K562 (cell line): ENCODE measurements around the gene ALDH16A1. TPM values are rescaled to one million over a fixed set of nuclear protein-coding genes. Genes with fewer than 3 reads are reported as not detected.
A peak's percentile ranks its signal among the peaks of the same experiment; 100 is the strongest.

Source experiments
- ATF1 ChIP-seq, 2 experiments: fragments of 450-650 bp in 1 of 2; IDR thresholded peaks; 2 replicates each; pipeline ENCODE4 v1.6.1; 2016; ENCODE audit warnings: missing compliant biosample characterization in 1 of 2, missing genetic modification characterization in 1 of 2
- CTBP1 ChIP-seq: fragments of 450-650 bp; IDR thresholded peaks from 2 replicates; pipeline ENCODE4 v1.6.1; 2016; ENCODE audit warnings: borderline replicate concordance
- FUS ChIP-seq: fragments of 200-400 bp; formaldehyde crosslinking; optimal IDR thresholded peaks from 2 replicates; pipeline ENCODE3; 2017; ENCODE audit warnings: low read depth, low read length
- HDAC8 ChIP-seq: fragments of 450-650 bp; IDR thresholded peaks from 2 replicates; pipeline ENCODE4 v1.6.1; 2016; ENCODE audit warnings: mild to moderate bottlenecking, missing genetic modification characterization, moderate library complexity, missing compliant biosample characterization
- KAT7 ChIP-seq: sonication (generic); formaldehyde crosslinking; IDR thresholded peaks from 2 replicates; pipeline ENCODE4 v1.8.0; 2022; ENCODE audit warnings: missing genetic modification reagents, mild to moderate bottlenecking, borderline replicate concordance
- MEF2D ChIP-seq: conservative IDR thresholded peaks from 2 replicates; pipeline ENCODE4 v1.6.1; 2016; ENCODE audit warnings: low read depth, missing genetic modification characterization, missing compliant biosample characterization
- NFIC ChIP-seq: fragments of 450-650 bp; IDR thresholded peaks from 2 replicates; pipeline ENCODE4 v1.6.1; 2017; ENCODE audit warnings: mild to moderate bottlenecking, inconsistent platforms
- NFIX ChIP-seq: fragments of 250-450 bp; sonication (Bioruptor Pico); IDR thresholded peaks from 2 replicates; pipeline ENCODE4 v1.4.0; 2020; ENCODE audit warnings: low read depth, mild to moderate bottlenecking, moderate library complexity
- POLR2A ChIP-seq: fragments of 450-650 bp; conservative IDR thresholded peaks from 2 replicates; pipeline ENCODE4 v1.6.1; 2016
- POLR2AphosphoS5 ChIP-seq: IDR thresholded peaks from 2 replicates; pipeline ENCODE4 v1.6.1; 2011; ENCODE audit warnings: mild to moderate bottlenecking, low read depth, low read length, moderate library complexity; ENCODE audit not compliant: control insufficient read depth, insufficient read depth
- RAD51 ChIP-seq: fragments of 450-650 bp; IDR thresholded peaks from 2 replicates; pipeline ENCODE4 v1.7.1; 2016; ENCODE audit warnings: low read depth, mild to moderate bottlenecking, borderline replicate concordance
- SPI1 ChIP-seq: IDR thresholded peaks from 2 replicates; pipeline ENCODE4 v1.6.1; 2011; ENCODE audit warnings: low read depth, low read length, control low read depth, borderline replicate concordance
- ZFX ChIP-seq: sonication (generic); formaldehyde crosslinking; IDR thresholded peaks from 2 replicates; pipeline ENCODE4 v1.8.0; 2022; ENCODE audit warnings: mild to moderate bottlenecking, missing genetic modification reagents, moderate library complexity
- ZKSCAN3 ChIP-seq: fragments of 250-450 bp; sonication (Bioruptor Pico); IDR thresholded peaks from 2 replicates; pipeline ENCODE4 v1.4.0; 2020
- ZNF143 ChIP-seq: sonication (generic); formaldehyde crosslinking; IDR thresholded peaks from 2 replicates; pipeline ENCODE4 v1.9.0; 2022; ENCODE audit warnings: mild to moderate bottlenecking, missing genetic modification reagents
- ZNF174 ChIP-seq: fragments of 250-450 bp; sonication (Bioruptor Pico); IDR thresholded peaks from 2 replicates; pipeline ENCODE4 v1.4.0; 2020; ENCODE audit warnings: mild to moderate bottlenecking
- ZNF780A ChIP-seq: fragments of 250-450 bp; sonication (Bioruptor Pico); IDR thresholded peaks from 2 replicates; pipeline ENCODE4 v1.5.0; 2021; ENCODE audit warnings: mild to moderate bottlenecking
- polyA plus RNA-seq, 8 experiments: library from polyadenylated mRNA; depleted of rRNA in 4 of 8; stranded (reverse) in 5 of 8; unstranded in 3 of 8; fragments of >200 nt; fragmentation: Nextera tagmentation in 2 of 8; fragmentation: Illumina TruSeq in 1 of 8; extraction: Ambion mirVana in 2 of 8; extraction: Trizol in 1 of 8; gene quantifications; 2 replicates each; pipeline versions ENCODE4 v1.2.1 to v1.2.3, GENCODE V29; 2011 to 2014; ENCODE audit warnings: inconsistent platforms in 1 of 8, missing spikeins in 1 of 8
- total RNA-seq, 7 experiments: library from RNA; depleted of rRNA in 6 of 7; stranded (reverse); fragments of >200 nt in 6 of 7; fragmentation: Illumina TruSeq in 2 of 7; extraction: Trizol in 2 of 7; gene quantifications; 2 replicates each; pipeline versions ENCODE4 v1.2.1 to v1.2.3, GENCODE V29; 2011 to 2021; ENCODE audit warnings: low replicate concordance in 1 of 7
- TF ChIP-seq, protein P1 (sequence below): IDR thresholded peaks from 2 replicates; pipeline ENCODE4 v1.6.1; 2011; ENCODE audit warnings: borderline replicate concordance, low read depth, mild to moderate bottlenecking, moderate library complexity, low read length; ENCODE audit not compliant: insufficient read depth, poor library complexity, severe bottlenecking
- TF ChIP-seq, protein P2 (sequence below): sonication (generic); formaldehyde crosslinking; IDR thresholded peaks from 2 replicates; pipeline ENCODE4 v1.8.0; 2022; ENCODE audit warnings: mild to moderate bottlenecking, low read depth, missing genetic modification reagents
- TF ChIP-seq, protein P3 (sequence below): fragments of 250-450 bp; sonication (Bioruptor Pico); IDR thresholded peaks from 2 replicates; pipeline ENCODE4 v1.8.0; 2021; ENCODE audit warnings: moderate library complexity, mild to moderate bottlenecking, inconsistent platforms
- TF ChIP-seq, protein P4 (sequence below): fragments of 450-650 bp; IDR thresholded peaks from 2 replicates; pipeline ENCODE4 v1.6.1; 2017; ENCODE audit warnings: mild to moderate bottlenecking, moderate library complexity
- TF ChIP-seq, protein P5 (sequence below), 2 experiments: IDR thresholded peaks; 2 replicates each; pipeline ENCODE4 v1.6.1; 2012; ENCODE audit warnings: improper control_type of control experiment in 2 of 2, low read depth in 2 of 2, low read length in 2 of 2, borderline replicate concordance in 1 of 2

ALDH16A1 gene
- total and polyA plus RNA-seq, 9 of the 15 experiments (the other 6 are each of a cell fraction or from before 2014, with no cell fraction given), result 2.2 to 52.2 (median 7.6) TPM

DNA sequence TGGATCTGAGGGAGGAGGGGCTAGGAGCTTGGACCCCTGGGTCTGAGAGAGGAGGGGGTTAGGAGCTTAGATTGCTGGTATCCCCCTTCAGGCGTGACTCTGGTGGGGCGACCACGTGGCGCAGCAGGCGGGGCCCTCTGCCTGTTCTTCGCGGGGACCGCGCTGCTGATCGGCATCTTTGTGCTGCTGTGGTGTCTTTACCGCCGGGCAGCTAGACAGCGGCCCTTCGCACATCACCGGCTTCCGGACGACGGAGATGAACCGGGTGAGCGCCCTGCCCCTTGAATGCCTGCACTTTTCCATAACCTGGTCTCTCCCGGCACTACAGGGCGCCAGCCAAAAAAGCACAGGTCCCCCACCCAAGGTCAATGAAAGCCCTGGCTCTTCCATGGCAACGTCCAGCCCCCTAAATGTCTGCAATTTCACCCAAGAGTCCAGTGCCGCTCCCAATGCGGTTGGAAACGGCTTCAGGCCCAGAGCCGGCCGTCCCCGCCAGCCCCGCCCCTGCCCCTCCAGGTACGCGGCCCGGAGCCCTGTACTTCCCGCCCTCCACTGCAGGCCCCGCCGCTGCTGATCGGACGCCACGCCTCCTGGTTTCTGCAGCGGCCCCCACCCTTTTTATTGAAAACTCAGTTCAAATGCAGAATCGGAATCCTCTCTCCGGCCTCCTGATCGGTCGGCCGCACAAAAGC lies 25.0 kb upstream of the ALDH16A1 start (continued):
- TF ChIP-seq, protein P1, sequence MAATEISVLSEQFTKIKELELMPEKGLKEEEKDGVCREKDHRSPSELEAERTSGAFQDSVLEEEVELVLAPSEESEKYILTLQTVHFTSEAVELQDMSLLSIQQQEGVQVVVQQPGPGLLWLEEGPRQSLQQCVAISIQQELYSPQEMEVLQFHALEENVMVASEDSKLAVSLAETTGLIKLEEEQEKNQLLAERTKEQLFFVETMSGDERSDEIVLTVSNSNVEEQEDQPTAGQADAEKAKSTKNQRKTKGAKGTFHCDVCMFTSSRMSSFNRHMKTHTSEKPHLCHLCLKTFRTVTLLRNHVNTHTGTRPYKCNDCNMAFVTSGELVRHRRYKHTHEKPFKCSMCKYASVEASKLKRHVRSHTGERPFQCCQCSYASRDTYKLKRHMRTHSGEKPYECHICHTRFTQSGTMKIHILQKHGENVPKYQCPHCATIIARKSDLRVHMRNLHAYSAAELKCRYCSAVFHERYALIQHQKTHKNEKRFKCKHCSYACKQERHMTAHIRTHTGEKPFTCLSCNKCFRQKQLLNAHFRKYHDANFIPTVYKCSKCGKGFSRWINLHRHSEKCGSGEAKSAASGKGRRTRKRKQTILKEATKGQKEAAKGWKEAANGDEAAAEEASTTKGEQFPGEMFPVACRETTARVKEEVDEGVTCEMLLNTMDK, result no peak
- TF ChIP-seq, protein P2, sequence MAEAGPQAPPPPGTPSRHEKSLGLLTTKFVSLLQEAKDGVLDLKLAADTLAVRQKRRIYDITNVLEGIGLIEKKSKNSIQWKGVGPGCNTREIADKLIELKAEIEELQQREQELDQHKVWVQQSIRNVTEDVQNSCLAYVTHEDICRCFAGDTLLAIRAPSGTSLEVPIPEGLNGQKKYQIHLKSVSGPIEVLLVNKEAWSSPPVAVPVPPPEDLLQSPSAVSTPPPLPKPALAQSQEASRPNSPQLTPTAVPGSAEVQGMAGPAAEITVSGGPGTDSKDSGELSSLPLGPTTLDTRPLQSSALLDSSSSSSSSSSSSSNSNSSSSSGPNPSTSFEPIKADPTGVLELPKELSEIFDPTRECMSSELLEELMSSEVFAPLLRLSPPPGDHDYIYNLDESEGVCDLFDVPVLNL (CRISPR knock-in tag), result 0 out of 2 replicates have a peak, but pooled peaks have one; percentile 50
- TF ChIP-seq ZNF143 (CRISPR knock-in tag) (no peak), ZFX (peak; percentile 62), ZNF174 (CRISPR knock-in tag) (no peak), POLR2AphosphoS5 (no peak), NFIX (CRISPR knock-in tag) (no peak), SPI1 (no peak), MEF2D (tag) (no peak), NFIC (no peak), HDAC8 (no peak), FUS (no peak), POLR2A (peak; percentile 65), ZNF780A (no peak), KAT7 (no peak), RAD51 (peak; percentile 50; the same call in 1 of the 2 replicates), ZKSCAN3 (CRISPR knock-in tag) (no peak), ATF1 (CRISPR knock-in tag; IDR thresholded peaks at IDR 0.05) (no peak), ATF1 (tag; IDR thresholded peaks at IDR 0.05) (no peak), CTBP1 (peak; percentile 69; the same call in 1 of the 2 replicates)
- TF ChIP-seq, protein P3, sequence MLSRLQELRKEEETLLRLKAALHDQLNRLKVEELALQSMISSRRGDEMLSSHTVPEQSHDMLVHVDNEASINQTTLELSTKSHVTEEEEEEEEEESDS (CRISPR knock-in tag), result no peak
- TF ChIP-seq, protein P4, sequence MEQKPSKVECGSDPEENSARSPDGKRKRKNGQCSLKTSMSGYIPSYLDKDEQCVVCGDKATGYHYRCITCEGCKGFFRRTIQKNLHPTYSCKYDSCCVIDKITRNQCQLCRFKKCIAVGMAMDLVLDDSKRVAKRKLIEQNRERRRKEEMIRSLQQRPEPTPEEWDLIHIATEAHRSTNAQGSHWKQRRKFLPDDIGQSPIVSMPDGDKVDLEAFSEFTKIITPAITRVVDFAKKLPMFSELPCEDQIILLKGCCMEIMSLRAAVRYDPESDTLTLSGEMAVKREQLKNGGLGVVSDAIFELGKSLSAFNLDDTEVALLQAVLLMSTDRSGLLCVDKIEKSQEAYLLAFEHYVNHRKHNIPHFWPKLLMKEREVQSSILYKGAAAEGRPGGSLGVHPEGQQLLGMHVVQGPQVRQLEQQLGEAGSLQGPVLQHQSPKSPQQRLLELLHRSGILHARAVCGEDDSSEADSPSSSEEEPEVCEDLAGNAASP, result no peak
- TF ChIP-seq, protein P5, sequence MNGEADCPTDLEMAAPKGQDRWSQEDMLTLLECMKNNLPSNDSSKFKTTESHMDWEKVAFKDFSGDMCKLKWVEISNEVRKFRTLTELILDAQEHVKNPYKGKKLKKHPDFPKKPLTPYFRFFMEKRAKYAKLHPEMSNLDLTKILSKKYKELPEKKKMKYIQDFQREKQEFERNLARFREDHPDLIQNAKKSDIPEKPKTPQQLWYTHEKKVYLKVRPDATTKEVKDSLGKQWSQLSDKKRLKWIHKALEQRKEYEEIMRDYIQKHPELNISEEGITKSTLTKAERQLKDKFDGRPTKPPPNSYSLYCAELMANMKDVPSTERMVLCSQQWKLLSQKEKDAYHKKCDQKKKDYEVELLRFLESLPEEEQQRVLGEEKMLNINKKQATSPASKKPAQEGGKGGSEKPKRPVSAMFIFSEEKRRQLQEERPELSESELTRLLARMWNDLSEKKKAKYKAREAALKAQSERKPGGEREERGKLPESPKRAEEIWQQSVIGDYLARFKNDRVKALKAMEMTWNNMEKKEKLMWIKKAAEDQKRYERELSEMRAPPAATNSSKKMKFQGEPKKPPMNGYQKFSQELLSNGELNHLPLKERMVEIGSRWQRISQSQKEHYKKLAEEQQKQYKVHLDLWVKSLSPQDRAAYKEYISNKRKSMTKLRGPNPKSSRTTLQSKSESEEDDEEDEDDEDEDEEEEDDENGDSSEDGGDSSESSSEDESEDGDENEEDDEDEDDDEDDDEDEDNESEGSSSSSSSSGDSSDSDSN (IDR thresholded peaks at IDR 0.05; ENCODE audit: borderline replicate concordance in 1 of 2, low read depth in 2 of 2, low read length in 2 of 2), result peak in 1 of 2 experiments; percentile 75; a peak in 1 of 4 replicates
